Measurements from ENCODE around the gene FTSJ3.

DNA sequence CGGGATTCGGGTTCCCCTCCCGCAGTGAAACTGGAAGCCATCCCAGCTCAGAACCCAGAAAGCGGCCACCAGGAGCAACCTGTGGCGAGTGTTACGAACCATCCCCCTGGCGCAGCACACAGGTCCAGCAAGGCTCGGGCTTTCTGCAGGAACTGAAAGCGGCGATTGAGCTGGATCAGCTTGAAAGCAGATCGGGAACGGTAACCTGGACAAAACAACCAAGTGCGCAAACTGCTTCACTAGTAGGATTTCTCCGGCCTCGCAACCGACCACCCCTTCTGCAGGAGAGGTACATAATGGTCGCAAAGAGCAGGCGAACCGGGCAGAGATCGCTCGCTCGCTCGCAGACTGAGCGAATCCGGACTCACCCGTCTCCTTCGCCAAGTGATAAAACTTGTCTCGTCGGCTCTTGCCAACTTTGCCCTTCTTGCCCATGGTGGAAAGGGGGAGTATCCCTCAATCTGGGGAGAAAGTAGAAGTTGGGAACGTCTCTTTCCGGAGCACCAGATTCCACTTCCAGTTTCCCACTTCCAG is 928 bp downstream of the FTSJ3 start:
- TF ChIP-seq, protein P1, sequence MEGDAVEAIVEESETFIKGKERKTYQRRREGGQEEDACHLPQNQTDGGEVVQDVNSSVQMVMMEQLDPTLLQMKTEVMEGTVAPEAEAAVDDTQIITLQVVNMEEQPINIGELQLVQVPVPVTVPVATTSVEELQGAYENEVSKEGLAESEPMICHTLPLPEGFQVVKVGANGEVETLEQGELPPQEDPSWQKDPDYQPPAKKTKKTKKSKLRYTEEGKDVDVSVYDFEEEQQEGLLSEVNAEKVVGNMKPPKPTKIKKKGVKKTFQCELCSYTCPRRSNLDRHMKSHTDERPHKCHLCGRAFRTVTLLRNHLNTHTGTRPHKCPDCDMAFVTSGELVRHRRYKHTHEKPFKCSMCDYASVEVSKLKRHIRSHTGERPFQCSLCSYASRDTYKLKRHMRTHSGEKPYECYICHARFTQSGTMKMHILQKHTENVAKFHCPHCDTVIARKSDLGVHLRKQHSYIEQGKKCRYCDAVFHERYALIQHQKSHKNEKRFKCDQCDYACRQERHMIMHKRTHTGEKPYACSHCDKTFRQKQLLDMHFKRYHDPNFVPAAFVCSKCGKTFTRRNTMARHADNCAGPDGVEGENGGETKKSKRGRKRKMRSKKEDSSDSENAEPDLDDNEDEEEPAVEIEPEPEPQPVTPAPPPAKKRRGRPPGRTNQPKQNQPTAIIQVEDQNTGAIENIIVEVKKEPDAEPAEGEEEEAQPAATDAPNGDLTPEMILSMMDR (IDR thresholded peaks at IDR 0.05; ENCODE audit: low read length): no peak
- no peak for TF ChIP-seq EZH2 (optimal IDR thresholded peaks at IDR 0.05; ENCODE audit: low read depth, low read length)
